GM12874 (cell line): ENCODE results near the gene LRRC70.

ENCODE experiments used
- CTCF ChIP-seq: IDR thresholded peaks from 2 replicates; pipeline ENCODE4 v1.5.1; 2011; ENCODE audit warnings: low read depth, mild to moderate bottlenecking, control low read depth, low read length, moderate library complexity; ENCODE audit not compliant: insufficient read depth

The LRRC70 gene

GRCh38 chr5:62594364-62594984 is 15.9 kb downstream of the LRRC70 start:
- TF ChIP-seq CTCF, result no peak

- no peak for TF ChIP-seq CTCF
Observed at GRCh38 chr5:62596096-62596495, 17.5 kb downstream of the LRRC70 start.

- no peak for TF ChIP-seq CTCF
Observed at GRCh38 chr5:62596691-62597090, 18.1 kb downstream of the LRRC70 start.

- TF ChIP-seq CTCF, result no peak
Observed at GRCh38 chr5:62597314-62597713, 18.7 kb downstream of the LRRC70 start.

- TF ChIP-seq CTCF, result no peak
Observed at GRCh38 chr5:62600560-62601252, 22.1 kb downstream of the LRRC70 start.

- TF ChIP-seq CTCF, result no peak
Observed at GRCh38 chr5:62603934-62604333, 25.3 kb downstream of the LRRC70 start.

GRCh38 chr5:62605638-62606037 is 27.0 kb downstream of the LRRC70 start:
- no peak for TF ChIP-seq CTCF
